GM21723 (cell line): ENCODE results near the gene AOAH.
"Not testable (repeated sequence)": the region's sequence is repeated elsewhere in the genome, so short reads cannot be mapped to it uniquely, and the experiment has no call there.

Experiments
- ATAC-seq: cut with Tn5 transposase; IDR thresholded peaks from one replicate; pipeline ENCODE4 v1.9.1; 2021; ENCODE audit warnings: mild to moderate bottlenecking, moderate library complexity; ENCODE audit not compliant: unreplicated experiment

Gene AOAH

DNA sequence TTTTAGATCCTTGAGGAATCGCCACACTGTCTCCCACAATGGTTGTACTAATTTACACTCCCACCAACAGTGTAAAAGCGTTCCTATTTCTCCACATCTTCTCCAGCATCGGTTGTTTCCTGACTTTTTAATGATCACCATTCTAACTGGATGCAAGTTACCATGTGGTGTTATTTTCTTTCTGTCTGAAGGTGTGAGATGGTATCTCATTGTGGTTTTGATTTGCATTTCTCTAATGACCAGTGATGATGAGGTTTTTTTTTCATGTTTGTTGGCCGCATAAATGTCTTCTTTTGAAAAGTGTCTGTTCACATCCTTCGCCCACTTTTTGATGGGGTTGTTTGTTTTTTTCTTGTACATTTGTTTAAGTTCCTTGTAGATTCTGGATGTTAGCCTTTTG is 20.4 kb downstream of the AOAH start:
- ATAC-seq, result not testable (repeated sequence)

GRCh38 chr7:36692456-36692855 is 31.8 kb downstream of the AOAH start:
- ATAC-seq, result peak; percentile 56

DNA sequence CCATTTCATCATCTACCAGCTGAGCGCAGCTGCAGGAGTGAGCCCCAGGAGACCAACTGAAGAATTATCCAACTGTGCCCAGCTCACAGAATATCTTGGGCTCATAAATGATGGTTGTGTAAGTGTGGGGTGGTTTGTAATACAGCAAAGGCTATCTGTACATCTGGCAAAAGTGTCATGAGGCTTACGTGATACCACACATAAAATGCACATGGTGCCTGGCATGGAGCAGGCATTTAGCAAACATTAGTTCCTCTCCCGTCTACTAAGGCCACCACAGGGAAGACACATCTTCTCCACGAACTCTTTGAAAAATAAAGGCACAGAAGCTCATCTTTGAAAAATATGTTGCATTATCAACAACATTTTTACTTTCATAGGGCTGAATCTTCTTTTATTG is 32.3 kb downstream of the AOAH start:
- ATAC-seq, result no peak

- ATAC-seq, result peak; percentile 52
Observed at GRCh38 chr7:36690514-36691187, 33.6 kb downstream of the AOAH start.

GRCh38 chr7:36690041-36690440 is 34.3 kb downstream of the AOAH start:
- no peak for ATAC-seq

DNA sequence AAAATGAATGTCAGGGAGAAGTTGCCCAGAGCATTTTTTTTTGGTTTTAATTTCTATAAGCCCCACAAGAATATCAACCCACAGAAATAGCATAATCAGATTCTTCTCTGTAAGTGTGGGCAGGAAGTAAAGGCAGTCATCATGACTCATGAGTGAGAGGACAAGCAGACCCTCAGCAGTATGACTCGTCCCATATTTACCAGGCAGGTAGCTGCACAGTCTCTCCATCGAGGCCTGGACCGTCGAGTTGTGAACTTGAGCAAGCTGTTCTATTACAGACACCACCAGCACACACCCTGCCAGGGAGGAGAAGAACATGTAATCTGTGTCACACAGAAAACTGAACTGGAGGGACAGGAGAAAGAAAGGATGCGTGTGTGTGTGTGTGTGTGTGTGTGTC is 37.8 kb downstream of the AOAH start:
- ATAC-seq, result no peak

DNA sequence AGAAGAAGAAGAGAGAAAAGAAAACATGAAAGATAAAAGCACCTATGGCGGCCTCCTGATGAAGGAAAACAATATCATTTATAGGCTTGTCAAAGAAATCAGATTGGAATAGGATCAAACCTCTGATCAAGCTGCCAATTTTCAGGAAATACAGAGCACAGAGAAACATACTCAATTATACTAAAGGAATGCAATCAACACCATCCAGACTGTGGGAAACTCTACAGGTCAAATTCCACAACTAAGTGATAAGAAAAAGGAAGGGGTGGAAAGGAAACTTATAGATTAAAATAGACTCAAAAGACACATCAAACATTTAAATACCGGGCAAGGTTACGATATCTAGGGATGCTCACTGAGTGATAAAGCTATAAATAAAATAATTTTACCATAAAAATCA is 39.3 kb downstream of the AOAH start:
- ATAC-seq, result no peak

DNA sequence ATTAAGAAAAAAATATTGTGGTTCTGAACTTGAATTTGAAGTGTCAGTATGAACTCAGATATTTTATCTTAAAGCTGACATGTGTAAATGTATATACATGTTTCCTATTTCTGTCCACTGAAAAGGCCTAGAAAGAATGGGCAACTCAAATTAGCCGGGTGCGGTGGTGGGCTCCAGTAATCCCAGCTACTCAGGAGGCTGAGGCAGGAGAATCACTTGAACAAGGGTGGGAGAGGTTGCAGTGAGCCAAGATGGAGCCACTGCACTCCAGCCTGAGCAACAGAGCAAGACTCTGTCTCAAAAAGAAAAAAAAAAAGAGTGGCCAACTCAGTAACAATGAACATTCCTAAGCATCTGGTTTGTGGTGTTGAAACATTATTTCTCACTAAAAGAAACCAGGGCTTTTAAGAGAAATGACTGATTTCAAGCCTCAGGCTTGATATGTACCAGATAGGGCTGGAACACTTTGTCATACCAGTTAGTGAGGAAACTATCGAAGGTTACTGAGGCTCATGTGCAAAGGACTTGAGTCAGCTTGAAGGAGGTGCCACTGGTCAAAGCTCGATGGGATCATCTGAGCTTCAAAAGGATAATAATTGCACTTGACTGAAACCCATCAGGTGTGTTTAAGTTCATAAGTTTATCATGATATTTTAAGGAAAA is 40.5 kb downstream of the AOAH start:
- no peak for ATAC-seq

- ATAC-seq, result no peak
Observed at GRCh38 chr7:36683111-36683510, 41.2 kb downstream of the AOAH start.

DNA sequence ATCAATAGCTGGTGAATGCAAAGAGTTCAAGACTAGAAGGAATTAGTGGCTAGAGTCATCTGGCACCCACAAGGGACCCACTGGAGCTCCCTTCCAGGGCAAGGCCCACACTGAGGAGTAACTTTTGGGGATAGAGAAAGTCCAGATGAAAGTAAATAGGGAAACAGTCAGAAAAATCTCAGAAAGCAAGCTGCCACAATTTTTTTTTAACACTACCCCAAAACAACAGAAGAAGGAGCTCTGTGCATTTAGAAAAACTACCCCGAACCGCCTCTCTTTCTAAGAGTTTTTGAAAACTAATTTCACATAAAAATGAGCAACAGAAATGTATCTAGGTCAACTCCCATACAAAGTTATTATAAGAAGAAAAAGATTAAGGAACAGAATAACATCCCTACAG is 42.2 kb downstream of the AOAH start:
- no peak for ATAC-seq

- peak; percentile 70 for ATAC-seq
Observed at GRCh38 chr7:36677769-36678437, 46.4 kb downstream of the AOAH start.

GRCh38 chr7:36673703-36674102 is 50.6 kb downstream of the AOAH start:
- ATAC-seq, result no peak

DNA sequence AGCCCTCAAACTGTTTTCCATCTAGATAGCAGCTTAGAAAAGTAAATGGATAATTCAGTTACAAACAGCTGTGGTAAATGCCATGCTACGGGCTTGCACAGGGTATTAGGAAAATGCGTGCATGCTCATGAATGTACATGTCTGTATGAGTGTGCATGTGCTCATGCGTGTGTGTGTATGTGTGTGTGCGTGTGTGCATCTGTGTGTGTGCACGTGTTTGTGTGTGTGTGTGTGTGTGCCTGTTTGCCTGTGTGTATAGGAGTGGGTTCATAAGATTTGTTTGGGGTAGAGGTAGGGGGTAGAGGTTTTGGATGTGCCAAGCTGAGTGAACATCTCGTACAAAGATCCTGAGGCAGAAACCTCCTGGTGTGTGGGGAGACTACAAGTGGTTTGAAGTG is 52.9 kb downstream of the AOAH start:
- no peak for ATAC-seq

- peak; percentile 90 for ATAC-seq
Observed at GRCh38 chr7:36670585-36671431, 53.5 kb downstream of the AOAH start.

GRCh38 chr7:36668750-36669149 is 55.5 kb downstream of the AOAH start:
- ATAC-seq, result no peak

DNA sequence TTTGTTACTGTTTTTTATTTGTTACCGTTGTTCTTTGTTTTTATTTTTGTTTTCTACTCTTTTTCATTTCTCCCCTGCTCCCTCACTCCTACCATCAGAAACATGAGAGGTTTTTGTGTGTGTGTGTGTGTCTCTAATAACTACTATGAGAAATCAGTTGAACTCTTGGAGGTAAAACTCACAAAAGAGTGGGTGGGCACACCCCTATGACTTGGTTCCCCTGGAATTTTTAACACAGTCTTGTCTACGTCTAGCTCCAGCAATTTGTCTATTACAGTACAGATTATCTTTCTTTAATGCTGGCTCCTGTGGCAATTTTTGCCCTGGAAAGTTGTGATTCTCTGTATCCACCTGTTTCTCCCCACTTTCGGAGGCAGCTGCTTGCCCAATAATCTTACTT is 56.2 kb downstream of the AOAH start:
- ATAC-seq, result no peak

- no peak for ATAC-seq
Observed at GRCh38 chr7:36667007-36667745, 57.1 kb downstream of the AOAH start.

DNA sequence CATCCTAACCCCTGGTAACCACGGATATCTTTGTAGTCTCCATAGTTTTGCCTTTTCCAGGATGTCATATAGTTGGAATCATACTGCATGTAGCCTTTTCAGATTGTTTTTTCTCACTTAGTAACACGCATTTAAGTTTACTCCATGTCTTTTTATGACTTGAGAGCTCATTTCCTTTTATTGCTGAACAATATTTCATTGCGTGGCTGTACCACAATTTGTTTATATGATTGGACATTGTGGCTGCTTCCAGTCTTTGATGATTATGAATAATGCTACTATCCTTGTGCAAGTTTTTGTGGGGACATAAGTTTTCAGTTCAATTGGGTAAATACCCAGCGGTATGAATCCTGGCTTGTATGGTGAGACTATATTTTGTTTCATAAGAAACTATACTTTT is 60.8 kb downstream of the AOAH start:
- no peak for ATAC-seq

GRCh38 chr7:36661135-36661840 is 63.0 kb downstream of the AOAH start:
- ATAC-seq, result no peak
